Peyer's patch (tissue), 4 donors: ENCODE results near the gene RBM34. TPM values are rescaled to one million over a fixed set of nuclear protein-coding genes. Genes with fewer than 3 reads are reported as not detected.
"Not testable (repeated sequence)": the region's sequence is repeated elsewhere in the genome, so short reads cannot be mapped to it uniquely, and the experiment has no call there.

Source experiments
- DNase-seq, 3 donors: peaks; one replicate each; pipeline ENCODE4 v3.0.0-alpha.2; 2017 to 2019
- H3K27ac ChIP-seq, 4 donors: fragments of 200-600 bp; sonication (generic); one replicate each; pipeline ENCODE4 v1.5.1; 2016 to 2019
- H3K27me3 ChIP-seq, 2 donors: fragments of 200-600 bp; sonication (generic); one replicate each; pipeline ENCODE4 v1.5.1; 2019
- H3K36me3 ChIP-seq, 3 donors: fragments of 200-600 bp; sonication (generic); one replicate each; pipeline ENCODE4 v1.5.1; 2016 to 2019
- H3K4me1 ChIP-seq, 4 donors: fragments of 200-600 bp; sonication (generic); one replicate each; pipeline ENCODE4 v1.5.1; 2016 to 2019
- H3K4me3 ChIP-seq, 4 donors: fragments of 200-600 bp; sonication (generic); 1 replicate in 3 of 4; 2 replicates in 1 of 4; pipeline ENCODE4 v1.5.1; 2016 to 2019; ENCODE audit warnings: mild to moderate bottlenecking in 1 of 4
- H3K9me3 ChIP-seq, 4 donors: fragments of 200-600 bp; sonication (generic); one replicate each; pipeline ENCODE4 v1.5.1; 2016 to 2019; ENCODE audit warnings: mild to moderate bottlenecking in 1 of 4
- CTCF ChIP-seq, 6 experiments: fragments of 450-650 bp in 4 of 6; fragments of 200-600 bp in 2 of 6; sonication (generic) in 1 of 6; IDR thresholded peaks; one replicate each; pipeline ENCODE4 v1.5.1; 2017 to 2019; ENCODE audit warnings: antibody characterized with exemption in 6 of 6, mild to moderate bottlenecking in 3 of 6, moderate library complexity in 1 of 6
- POLR2A ChIP-seq, 2 donors: fragments of 450-650 bp; IDR thresholded peaks; one replicate each; pipeline ENCODE4 v1.5.1; 2017; ENCODE audit warnings: antibody characterized with exemption in 2 of 2, mild to moderate bottlenecking in 2 of 2, moderate library complexity in 2 of 2
- total RNA-seq, 4 donors: library from RNA; depleted of rRNA; stranded (reverse); fragments of >200 nt; gene quantifications; one replicate each; pipeline ENCODE4 v1.1.0, GENCODE V29; 2016

The RBM34 gene
- 100 to 1,000 TPM in 1 of 4 donors, 10 to 100 TPM in 3; 21.5 to 110 (median 33.1) TPM for total RNA-seq

- Histone ChIP-seq H3K4me1 (peaks cover 0 to 37% (median 7%) of the 10 kb centered on the region in 4 donors), H3K36me3 (peaks cover 0 to 32% (median 0%) of the 10 kb centered on the region in 3 donors), H3K27me3 (no peaks in the 10 kb centered on the region), H3K27ac (peak within 1 kb of the TSS; percentile 89 to 93 (median 90)), H3K4me3 (peak within 1 kb of the TSS; percentile 68 to 85 (median 72)), H3K9me3 (no peaks in the 10 kb centered on the region)
- TF ChIP-seq POLR2A (IDR thresholded peaks at IDR 0.05) (peak; percentile 98 to 99), CTCF (IDR thresholded peaks at IDR 0.05) (peak in 4 of 6 experiments; percentile 20 to 59 (median 50))
- peak; percentile 91 to 97 (median 96) for DNase-seq
These were observed at the start of gene RBM34 for GRCh38 chr1:235160957-235161684. RBM34 (minus strand) TSS chr1:235161250; CDS start chr1:235161226, 24 bp downstream.

- no peak for DNase-seq
- Histone ChIP-seq H3K27ac (no peak overlapping the region), H3K4me1 (no peaks in the 10 kb centered on the region), H3K4me3 (no peak overlapping the region), H3K36me3 (peaks cover 0 to 46% (median 0%) of the 10 kb centered on the region in 3 donors), H3K27me3 (no peaks in the 10 kb centered on the region), H3K9me3 (no peaks in the 10 kb centered on the region)
- TF ChIP-seq POLR2A (IDR thresholded peaks at IDR 0.05) (no peak), CTCF (IDR thresholded peaks at IDR 0.05) (no peak)
These were observed 46.1 kb upstream of the RBM34 start for GRCh38 chr1:235207209-235207565.

- Histone ChIP-seq H3K4me3 (no peak overlapping the region), H3K27ac (no peak overlapping the region), H3K27me3 (no peaks in the 10 kb centered on the region), H3K4me1 (no peaks in the 10 kb centered on the region), H3K36me3 (peaks cover 0 to 46% (median 0%) of the 10 kb centered on the region in 3 donors), H3K9me3 (no peaks in the 10 kb centered on the region)
- TF ChIP-seq CTCF (IDR thresholded peaks at IDR 0.05), result no peak
- no peak for TF ChIP-seq POLR2A (IDR thresholded peaks at IDR 0.05)
- no peak for DNase-seq
These were observed 45.6 kb upstream of the RBM34 start for GRCh38 chr1:235206533-235207208.

- H3K36me3 ChIP-seq, result peaks cover 0 to 46% (median 0%) of the 10 kb centered on the region in 3 donors
- no peak for TF ChIP-seq POLR2A (IDR thresholded peaks at IDR 0.05)
These were observed 44.6 kb upstream of the RBM34 start for GRCh38 chr1:235205687-235206086.

GRCh38 chr1:235203428-235203827 lies 42.4 kb upstream of the RBM34 start:
- peaks cover 0 to 26% (median 0%) of the 10 kb centered on the region in 3 donors for H3K36me3 ChIP-seq

More at GRCh38 chr1:235205687-235206086, 44.6 kb upstream of the RBM34 start:
- DNase-seq, result no peak
- no peaks in the 10 kb centered on the region for H3K27me3 ChIP-seq
- H3K27ac ChIP-seq, result no peak overlapping the region
- H3K4me3 ChIP-seq, result no peak overlapping the region
- H3K4me1 ChIP-seq, result no peaks in the 10 kb centered on the region
- H3K9me3 ChIP-seq, result no peaks in the 10 kb centered on the region

DNA sequence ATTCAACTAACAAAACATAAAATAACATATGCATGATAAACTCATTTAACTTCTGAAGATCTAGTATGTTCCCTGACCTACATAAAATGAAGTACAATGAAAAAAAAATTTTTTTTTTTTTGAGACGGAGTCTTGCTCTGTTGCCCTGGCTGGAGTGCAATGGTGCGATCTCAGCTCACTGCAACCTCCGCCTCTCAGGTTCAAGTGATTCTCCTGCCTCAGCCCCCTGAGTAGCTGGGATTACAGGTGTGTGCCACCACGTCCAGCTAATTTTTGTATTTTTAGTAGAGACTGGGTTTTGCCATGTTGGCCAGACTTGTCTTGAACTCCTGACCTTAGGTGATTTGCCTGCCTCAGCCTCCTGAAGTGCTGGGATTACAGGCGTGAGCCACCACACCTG lies 41.4 kb upstream of the RBM34 start:
- H3K4me1 ChIP-seq, DNase-seq, H3K9me3 ChIP-seq, H3K27me3 ChIP-seq, H3K4me3 ChIP-seq, H3K27ac ChIP-seq: not testable (repeated sequence)
- H3K36me3 ChIP-seq, result peaks cover 0 to 22% (median 0%) of the 10 kb centered on the region in 3 donors

More at GRCh38 chr1:235203428-235203827, 42.4 kb upstream of the RBM34 start:
- Histone ChIP-seq H3K27ac (no peak overlapping the region), H3K27me3 (no peaks in the 10 kb centered on the region), H3K9me3 (no peaks in the 10 kb centered on the region), H3K4me3 (no peak overlapping the region), H3K4me1 (no peaks in the 10 kb centered on the region)
- TF ChIP-seq CTCF (IDR thresholded peaks at IDR 0.05), result no peak
- no peak for TF ChIP-seq POLR2A (IDR thresholded peaks at IDR 0.05)
- DNase-seq, result no peak
